HG03439 (cell line): ENCODE measurements around the gene SLC26A3.

Experiments
- ATAC-seq: cut with Tn5 transposase; IDR thresholded peaks from one replicate; pipeline ENCODE4 v1.9.1; 2021; ENCODE audit warnings: mild to moderate bottlenecking, moderate library complexity; ENCODE audit not compliant: unreplicated experiment

The SLC26A3 gene

DNA sequence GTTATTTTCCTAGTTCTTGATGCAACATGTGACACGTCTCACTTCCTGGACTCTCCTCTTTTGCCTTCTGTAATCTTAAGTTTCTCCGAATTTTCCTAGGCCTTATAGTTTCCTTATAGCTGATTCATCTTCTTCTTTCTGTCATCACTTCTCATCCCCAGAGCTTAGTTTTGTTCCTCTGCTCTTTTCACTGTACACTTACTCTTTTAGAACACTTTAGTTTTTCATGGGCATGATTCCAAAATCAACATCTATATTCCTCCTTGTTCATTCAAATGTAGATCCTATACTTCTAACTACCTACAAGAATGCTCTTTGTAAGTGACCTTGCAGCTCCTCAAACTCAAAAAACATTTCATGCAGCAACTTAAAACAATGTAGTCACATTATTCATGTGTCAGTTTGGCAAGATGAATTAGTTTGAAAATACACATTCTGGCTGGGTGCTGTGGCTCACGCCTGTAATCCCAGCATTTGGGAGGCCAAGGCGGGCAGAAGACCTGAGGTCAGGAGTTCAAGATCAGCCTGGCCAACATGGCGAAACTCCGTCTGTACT is 13.1 kb upstream of the SLC26A3 start:
- ATAC-seq: no peak

DNA sequence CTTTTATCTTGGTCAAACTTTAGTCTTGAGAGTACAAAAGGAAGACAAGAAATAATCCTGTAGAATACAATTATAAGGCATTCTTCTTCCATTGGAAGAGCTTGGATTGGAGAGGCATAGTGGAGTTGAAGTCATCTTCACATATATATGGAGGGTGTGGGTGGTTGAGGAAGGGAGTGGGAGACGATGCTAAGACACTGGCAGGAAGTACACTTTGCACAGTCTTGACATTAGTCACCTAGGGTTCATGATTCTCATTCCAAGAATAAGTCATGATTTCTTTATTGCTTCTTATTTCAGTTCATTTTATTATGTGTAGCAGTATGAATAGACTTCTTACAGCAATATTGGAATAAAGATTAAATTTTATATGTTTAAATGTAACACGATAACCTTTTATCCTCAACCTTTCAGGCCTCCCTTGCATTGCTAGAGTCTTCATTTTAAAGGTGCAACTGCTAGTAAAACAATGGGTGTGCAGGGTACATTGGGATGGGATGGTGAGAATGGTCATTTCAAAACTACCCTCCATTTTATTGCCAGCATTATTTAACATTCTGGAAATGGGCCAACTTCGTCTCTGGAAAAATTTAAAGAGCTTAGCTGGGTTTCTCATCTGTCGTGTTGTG is 12.3 kb upstream of the SLC26A3 start:
- ATAC-seq: no peak

DNA sequence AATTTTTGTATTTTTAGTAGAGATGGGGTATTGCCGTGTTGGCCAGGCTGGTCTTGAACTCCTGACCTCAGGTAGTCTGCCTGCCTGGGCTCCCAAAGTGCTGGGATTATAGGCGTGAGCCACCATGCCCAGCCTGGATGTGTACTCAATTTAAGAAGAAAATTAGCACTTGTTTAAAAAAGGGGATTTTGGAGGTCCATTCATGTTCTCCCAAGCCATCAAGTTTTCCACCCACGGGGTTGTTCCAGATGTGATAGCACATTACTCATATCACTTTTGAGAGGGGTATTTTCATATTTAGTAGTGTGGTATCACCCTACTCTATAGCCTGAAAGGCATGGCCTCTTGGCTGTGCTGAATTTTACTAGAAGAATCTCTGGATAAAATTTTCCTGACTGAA is 10.5 kb upstream of the SLC26A3 start:
- ATAC-seq: no peak

DNA sequence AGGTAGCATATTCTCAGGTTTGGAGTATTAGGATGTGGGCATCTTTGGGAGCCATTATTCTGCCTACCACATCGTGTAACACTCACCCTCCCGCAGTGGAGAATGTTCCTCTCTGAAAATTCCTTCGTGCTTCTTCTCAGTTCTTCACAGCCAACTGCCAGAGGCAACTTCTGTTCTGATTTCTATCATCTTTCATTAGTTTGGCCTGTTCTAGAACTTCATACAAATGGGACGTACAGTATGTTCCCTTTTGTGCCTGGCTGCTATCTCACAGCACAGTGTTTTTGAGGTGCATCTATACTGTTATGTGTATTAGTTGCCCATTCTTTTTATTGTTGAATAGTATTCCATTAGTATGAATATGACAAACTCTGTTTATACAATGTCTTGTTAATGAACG is 8.9 kb upstream of the SLC26A3 start:
- ATAC-seq: no peak

DNA sequence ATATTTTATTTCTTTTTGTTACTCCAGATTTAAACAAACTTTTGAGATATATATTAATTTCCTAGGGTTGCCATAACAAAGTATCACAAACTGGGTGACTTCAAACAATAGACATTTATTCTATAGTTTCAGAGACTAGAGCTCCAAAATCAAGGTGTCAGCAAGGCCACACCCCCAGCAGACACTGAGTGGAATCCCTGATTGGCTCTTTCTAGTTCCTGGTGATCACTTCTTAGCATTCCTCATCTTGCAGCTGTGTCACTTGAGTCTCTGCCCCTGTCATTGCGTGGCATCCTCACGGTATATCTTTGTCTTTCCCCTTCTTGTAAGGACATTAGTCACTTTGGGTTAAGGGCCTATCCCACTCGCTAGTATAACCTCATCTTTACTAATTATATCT is 7.6 kb upstream of the SLC26A3 start:
- ATAC-seq: no peak

DNA sequence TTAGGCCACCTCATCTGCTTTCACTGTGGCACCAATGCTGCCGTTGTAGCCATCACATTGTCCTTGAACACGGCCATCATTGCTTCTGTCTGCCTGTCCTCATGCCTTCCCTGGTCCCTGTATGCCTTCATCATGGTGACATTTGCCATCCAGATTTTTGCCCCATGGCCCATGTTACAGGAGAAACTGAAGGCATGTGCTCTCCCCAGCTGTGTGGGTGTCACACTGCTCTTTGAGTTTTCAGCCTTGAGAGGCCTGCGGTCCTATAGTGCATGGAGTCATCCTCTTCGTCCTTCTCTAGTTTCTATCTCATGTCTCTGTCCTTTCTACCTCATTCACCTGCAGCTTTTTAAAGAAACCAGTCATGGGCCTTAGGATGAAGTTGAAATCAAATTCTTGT is 6.2 kb upstream of the SLC26A3 start:
- ATAC-seq: no peak

DNA sequence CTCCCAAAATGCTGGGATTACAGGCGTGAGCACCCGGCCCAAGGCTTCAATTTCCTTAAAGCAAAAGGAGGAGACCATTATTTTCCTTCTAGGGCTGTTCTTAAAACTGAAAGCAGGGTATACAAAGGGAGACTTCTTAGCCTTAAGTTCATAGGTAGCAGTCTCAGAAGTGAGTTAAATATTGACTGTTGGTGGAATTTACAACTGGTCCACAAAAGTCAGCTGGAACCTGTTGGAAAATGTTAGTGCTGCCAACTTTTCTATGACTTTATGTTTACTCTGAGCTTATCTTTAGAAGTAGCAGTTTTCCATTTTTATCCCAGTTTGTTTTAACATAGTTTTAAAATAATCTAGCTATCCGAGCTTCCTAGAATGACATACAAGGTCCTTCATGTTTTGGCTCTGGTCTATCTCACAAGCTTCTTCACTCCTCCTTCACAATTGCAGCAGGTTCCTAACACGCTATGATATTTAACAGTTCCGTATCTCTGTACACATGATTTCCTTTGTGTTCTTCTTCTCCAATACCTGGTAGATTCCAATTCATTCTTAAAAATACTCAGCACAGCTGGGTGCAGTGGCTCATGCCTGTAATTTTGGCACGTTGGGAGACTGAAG is 3.3 kb downstream of the SLC26A3 start:
- no peak for ATAC-seq

DNA sequence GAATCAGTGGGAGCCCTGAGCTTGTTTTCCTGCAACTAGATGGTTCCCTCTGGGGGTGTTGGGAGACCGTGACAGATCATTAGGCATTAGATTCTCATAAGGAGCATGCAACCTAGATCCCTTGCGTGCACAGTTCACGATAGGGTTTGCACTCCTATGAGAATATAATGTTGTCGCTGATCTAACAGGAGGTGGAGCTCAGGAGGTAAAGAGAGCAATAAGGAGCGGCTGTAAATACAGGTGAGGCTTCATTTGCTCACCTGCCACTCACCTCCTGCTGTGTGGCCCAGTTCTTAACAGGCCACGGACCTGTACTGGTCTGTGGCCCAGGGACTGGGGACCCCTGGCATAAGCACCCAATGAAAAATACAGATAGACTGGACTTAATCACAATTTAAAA is 10.7 kb downstream of the SLC26A3 start:
- no peak for ATAC-seq

DNA sequence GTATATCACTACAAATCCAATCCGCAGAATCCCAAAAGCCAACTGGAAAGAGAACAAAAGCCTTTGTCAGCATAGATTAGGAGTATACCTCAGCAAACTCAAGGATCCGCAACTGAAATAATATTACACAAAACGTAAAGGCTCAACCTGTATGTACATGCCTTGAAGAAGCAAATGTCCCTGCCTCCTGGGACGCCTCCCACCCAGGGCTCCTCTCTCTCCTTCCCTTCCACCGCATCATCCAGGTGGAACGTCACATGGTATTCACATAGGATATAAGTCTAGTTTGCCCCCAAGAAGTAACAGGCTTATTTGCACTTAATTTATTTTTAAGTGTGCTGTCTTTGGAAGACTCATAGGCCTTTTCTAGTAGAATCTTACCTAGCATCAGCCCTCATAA is 13.4 kb downstream of the SLC26A3 start:
- no peak for ATAC-seq

DNA sequence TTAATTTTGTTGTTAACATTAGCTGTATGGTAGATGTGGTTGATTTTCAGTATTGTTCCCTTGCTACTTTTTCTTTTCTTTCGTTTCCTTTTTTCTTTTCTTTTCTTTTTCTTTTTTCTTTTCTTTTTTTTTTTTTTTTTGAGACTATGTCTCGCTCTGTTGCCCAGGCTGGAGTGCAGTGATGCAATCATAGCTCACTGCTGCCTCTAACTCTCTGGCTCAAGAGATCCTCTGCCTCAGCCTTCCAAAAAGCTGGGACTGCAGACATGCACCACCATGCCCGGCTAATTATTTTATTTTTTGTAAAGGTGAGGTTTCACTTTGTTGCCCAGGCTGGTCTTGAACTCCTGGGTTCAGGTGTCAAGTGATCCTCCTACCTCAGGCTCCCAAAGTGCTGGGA is 14.4 kb downstream of the SLC26A3 start:
- no peak for ATAC-seq

DNA sequence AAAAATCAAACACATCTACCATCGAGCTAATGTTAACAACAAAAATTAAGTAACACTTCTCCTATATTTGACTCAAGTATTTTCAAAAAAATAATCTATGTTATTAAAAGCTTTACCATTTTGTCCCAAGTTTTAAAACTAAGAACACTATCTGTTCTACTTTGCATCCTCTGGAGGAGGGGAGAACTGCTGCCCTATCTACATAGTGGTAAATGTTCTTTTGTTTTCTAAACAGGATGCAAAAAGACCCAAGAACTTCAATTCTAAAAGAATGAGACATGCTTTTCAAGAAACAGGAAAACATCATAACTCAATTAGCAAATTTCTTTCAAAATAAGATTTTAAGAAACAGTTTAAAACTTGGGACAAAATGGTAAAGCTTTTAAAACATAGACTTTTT is 14.8 kb downstream of the SLC26A3 start:
- ATAC-seq: no peak

DNA sequence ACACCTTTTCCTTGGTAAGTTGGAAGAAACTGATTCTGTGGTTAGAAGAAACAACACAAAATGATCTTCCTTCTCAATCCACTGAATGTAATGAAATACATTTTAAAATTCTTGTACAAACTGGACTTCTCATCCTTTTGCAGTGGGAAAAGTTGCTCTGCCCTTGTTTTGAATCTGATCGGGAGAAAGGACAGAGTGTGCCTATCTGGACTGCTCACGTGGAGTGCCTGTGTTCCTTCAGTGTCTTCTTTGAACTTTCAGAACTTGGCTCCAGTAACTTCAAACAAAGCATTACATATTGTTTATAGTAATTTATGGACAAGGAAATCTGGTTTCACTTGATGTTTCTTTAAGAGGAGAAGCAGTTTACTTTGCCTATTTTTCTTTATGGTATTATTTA is 17.1 kb downstream of the SLC26A3 start:
- no peak for ATAC-seq

DNA sequence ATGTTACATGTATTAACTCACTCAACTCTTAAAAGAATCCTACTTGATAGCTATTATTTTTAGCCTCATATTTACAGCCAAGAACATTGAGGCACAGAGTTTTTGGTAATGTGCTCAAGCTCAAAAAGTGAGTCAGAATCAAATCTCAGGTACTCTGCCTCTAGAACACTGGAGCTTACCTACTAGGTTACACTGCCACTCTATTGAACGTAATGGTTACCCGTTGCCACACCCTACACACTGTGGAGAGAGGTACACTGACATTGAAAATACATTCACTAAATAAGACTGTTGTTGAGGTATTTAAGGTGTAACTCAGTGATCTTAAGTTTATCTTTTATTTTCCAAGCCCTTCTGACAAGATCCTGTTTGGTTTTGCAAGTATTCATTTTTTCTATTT is 17.9 kb downstream of the SLC26A3 start:
- ATAC-seq: no peak

DNA sequence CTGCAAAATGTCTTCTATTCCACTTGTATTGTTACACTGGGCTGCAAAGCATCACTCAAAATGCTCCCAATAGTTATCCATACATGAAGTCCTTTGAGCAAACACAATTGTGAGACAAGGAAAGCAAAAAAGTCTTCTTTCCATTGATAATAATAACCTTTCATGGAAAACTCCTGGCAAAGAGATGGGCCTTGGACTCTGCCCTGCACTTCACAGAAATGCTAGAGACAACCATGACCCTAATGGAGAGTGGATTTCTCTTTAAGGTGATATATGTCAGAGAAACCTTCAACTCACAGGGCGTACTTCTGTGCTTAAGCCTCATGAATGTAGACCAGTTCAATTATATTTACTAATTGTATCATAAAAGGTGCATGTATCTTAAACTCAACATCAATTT is 19.4 kb downstream of the SLC26A3 start:
- no peak for ATAC-seq

DNA sequence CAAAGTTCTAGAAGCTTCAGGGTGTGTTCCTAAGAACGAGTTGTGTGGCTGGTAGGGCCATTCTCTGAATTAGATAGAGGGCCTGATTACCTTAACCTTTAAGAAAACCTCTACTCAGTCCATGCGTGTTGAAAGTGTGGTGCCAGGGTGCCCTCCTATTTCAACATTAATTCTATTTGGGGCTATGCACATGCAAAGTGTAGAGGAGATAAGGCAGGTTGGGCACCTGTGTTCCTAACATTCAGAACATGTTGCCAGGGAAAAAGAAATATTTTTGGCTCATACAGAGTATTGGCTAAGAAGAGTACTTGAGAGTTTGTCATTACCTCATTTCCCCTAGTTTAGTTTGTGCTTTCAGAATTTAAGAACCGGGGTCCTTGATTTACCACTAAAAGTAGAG is 20.6 kb downstream of the SLC26A3 start:
- no peak for ATAC-seq

DNA sequence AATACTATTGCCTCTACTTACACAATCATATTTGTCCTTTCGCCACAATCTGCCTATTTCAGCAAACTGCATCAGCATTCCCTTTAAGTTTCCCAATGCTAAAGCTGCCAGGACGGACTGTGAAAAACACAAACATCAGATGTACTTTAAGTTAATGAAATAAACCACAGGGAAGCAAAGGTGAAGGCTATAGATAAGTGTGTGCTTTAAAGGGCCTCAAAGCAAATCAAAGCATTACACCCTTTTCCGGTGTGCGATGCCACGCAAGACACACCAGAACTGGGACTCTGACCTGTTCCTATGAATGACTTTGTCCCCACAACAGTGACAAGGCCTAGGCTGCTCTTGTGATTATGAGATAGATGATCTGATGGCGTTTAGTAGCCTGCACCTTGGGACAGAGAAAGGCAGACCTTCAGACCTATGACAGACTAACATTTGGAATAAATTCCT is 23.4 kb downstream of the SLC26A3 start:
- no peak for ATAC-seq

DNA sequence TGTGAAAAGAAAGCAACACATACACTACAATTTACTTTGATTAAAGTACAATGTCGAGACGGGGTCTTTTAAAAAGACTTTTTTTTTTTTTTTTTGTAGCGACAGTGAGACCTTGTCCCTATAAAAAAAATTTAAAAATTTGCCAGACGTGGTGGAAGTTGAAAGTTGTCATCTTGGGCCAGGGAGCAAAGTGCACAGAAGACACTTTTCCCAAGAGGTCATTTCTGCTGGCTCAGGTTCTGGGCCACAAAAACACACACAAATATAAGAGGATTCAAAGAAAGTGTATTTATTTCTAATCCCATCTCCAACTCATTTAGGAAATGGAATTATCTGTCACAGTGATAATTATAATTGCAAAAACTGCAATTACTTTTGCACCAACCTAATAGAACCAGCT is 24.7 kb downstream of the SLC26A3 start:
- ATAC-seq: no peak

DNA sequence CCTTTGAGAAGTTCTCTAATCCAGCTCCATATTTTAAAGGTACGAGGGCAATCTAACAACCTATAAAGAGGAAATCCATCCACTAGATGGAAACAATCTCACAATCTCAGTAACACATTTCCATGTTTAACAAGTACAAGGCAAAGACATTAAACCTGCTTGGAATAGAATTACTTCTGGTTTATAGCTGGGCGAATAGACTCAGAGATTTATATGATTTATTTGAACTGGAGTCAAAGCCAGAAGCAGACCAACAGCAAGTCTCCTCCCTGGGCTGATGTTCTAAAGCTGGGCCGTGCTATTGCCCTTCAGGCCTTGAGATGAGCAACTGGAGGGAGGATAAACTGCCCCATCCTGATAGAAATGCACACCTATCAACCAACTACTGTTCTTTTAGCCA is 25.3 kb downstream of the SLC26A3 start:
- ATAC-seq: no peak

DNA sequence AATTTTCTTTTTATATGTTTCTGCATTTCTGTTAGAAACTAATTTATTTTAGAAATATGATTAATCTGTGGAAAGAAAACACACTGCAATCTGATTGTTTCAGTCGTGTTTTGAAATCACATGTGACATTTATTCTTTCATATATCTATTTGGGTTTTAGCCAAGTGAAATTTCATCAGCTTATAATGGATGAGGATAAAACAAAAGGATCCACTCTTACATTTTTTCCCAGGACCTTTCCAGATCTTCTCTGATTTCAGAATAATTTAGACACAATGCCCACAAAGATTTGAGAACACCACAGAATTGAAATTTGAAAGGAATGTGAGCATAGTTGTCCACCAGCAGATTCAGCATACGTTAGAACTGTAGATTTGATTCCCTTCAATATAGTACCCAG is 30.0 kb downstream of the SLC26A3 start:
- ATAC-seq: no peak

DNA sequence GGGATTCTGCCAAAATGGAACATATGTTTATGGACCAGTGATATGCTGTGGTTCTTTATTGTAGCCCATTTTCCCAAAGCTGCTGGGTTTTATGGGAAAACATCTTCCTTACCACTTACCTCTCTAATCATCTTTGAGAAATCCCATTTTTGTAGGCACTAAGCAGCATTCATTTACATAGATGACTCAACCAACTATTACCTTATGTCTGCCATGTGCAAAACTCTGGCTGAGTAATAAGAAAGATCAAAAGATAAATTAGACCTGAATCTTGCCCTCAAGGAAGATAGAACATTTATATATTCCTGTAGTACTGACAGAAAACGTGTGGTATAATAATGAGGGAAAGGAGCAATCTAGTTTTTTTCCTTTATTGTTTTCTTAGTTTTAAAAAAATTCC is 34.8 kb downstream of the SLC26A3 start:
- no peak for ATAC-seq

DNA sequence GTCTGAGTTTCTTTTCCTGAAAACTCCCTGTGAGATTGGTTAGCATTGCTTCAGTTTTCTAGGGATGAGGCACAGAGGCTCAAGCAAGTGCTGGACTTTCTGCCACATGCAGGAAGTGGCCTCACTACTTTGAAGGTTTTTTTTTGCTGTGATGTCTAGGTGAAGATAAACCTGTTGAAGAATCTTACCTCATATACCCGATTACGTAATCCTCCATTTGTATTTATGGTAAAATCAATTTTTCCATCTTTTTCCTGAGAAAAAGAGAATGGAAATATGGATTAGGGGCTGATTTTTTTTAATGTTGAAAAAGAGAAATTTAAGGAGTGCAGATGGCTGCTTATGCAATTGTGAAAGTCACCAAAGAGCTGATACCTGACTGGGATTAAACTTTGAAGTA is 35.6 kb downstream of the SLC26A3 start:
- ATAC-seq: no peak

DNA sequence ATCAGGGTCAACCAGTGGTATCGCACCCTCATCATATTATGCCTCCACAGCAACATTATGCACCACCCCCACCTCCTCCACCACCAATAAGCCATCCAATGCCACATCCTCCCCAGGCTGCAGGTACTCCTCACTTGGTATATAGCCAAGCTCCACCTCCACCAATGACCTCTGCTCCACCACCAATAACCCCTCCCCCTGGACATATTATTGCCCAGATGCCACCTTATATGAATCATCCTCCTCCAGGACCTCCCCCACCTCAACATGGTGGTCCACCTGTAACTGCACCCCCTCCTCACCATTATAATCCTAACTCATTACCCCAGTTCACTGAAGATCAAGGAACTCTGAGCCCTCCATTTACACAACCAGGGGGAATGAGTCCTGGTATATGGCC is 44.4 kb downstream of the SLC26A3 start:
- ATAC-seq: no peak

DNA sequence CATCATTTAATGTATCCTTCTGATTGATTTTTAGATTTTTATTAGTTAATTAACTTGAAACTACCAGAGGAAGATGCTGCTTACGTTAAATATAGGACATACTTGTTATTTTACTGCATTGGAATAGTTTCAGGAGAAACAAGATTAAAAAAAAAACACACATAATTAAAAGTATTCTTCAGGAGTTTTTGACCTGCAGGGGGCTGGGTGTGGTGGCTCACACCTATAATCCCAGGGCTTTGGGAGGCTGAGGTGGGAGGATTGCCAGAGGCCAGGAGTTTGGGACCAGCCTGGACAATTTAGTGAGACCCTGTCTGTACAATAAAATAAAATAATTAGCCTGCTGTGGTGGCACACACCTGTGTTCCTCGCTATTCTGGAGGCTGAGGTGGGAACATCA is 48.4 kb downstream of the SLC26A3 start:
- no peak for ATAC-seq
